Activated T-helper 17 cell treated with anti-CD3 and anti-CD28 coated beads, Interleukin-2, amount 50 U/mL, for 72 hours (primary cell): ENCODE results near the gene PNKD. TPM values are rescaled to one million over a fixed set of nuclear protein-coding genes. Genes with fewer than 3 reads are reported as not detected.

Source experiments
- ATAC-seq: fragments of 150-1000 bp; cut with Tn5 transposase; replicated peaks from 2 replicates; pipeline ENCODE4 v1.10.0; 2021; ENCODE audit warnings: mild to moderate bottlenecking, moderate library complexity
- H3K27ac Mint-ChIP-seq: one replicate; pipeline ENCODE4 v1.8.0; 2022; ENCODE audit warnings: mixed read lengths
- H3K27me3 Mint-ChIP-seq: one replicate; pipeline ENCODE4 v1.8.0; 2022; ENCODE audit warnings: mixed read lengths
- H3K36me3 Mint-ChIP-seq: one replicate; pipeline ENCODE4 v1.8.0; 2022; ENCODE audit warnings: low read depth, mild to moderate bottlenecking, mixed read lengths
- H3K4me1 Mint-ChIP-seq: one replicate; pipeline ENCODE4 v1.8.0; 2022; ENCODE audit warnings: mixed read lengths
- H3K4me3 Mint-ChIP-seq: one replicate; pipeline ENCODE4 v1.8.0; 2022; ENCODE audit warnings: mild to moderate bottlenecking, mixed read lengths
- H3K9me3 Mint-ChIP-seq: one replicate; pipeline ENCODE4 v1.8.0; 2022; ENCODE audit warnings: mixed read lengths
- total RNA-seq, 2 donors: library from RNA; stranded (reverse); gene quantifications; one replicate each; pipeline ENCODE4 v1.2.3, GENCODE V29; 2022

Gene PNKD
- total RNA-seq, 2 donors from 2014 or later = 21.1 to 30.9 TPM

DNA sequence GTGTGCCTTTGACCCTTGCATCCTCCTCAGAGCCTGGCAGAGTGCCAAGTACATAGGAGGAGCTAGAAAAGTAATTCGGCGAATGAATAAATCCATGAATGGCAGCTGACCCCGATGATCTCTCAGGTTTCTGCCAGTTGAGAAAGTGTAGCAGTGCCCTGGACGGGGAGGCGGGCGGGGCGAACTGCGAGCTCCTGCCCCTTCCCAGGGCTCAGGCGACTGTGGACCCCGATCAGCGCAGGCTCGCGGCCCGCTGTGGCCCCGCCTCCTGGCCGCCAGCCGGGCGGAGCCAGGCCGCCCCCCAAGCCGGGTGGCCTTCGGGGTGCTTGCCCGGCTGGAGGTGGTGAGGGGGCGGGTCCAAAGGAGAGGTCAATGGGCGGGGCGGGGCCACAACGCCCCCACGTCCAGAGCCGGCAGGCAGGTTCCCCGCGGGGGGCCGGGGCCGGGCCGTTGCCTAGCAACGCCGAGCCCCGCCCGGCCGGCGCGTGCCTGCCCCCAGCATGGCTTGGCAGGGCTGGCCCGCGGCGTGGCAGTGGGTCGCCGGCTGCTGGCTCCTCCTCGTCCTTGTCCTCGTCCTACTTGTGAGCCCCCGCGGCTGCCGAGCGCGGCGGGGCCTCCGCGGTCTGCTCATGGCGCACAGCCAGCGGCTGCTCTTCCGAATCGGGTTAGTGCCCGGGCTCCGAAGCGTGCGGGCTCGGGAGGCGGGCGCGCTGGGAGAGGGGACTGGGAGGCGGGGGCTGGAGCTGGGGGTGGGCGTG lies 52.6 kb downstream of the PNKD start:
- Mint-ChIP-seq H3K27me3 (no peaks in the 10 kb centered on the region), H3K4me3 (peak overlapping the region; percentile 82), H3K36me3 (no peaks in the 10 kb centered on the region), H3K4me1 (no peaks in the 10 kb centered on the region), H3K9me3 (no peaks in the 10 kb centered on the region), H3K27ac (peak overlapping the region; percentile 58)
- ATAC-seq = peak; percentile 67

DNA sequence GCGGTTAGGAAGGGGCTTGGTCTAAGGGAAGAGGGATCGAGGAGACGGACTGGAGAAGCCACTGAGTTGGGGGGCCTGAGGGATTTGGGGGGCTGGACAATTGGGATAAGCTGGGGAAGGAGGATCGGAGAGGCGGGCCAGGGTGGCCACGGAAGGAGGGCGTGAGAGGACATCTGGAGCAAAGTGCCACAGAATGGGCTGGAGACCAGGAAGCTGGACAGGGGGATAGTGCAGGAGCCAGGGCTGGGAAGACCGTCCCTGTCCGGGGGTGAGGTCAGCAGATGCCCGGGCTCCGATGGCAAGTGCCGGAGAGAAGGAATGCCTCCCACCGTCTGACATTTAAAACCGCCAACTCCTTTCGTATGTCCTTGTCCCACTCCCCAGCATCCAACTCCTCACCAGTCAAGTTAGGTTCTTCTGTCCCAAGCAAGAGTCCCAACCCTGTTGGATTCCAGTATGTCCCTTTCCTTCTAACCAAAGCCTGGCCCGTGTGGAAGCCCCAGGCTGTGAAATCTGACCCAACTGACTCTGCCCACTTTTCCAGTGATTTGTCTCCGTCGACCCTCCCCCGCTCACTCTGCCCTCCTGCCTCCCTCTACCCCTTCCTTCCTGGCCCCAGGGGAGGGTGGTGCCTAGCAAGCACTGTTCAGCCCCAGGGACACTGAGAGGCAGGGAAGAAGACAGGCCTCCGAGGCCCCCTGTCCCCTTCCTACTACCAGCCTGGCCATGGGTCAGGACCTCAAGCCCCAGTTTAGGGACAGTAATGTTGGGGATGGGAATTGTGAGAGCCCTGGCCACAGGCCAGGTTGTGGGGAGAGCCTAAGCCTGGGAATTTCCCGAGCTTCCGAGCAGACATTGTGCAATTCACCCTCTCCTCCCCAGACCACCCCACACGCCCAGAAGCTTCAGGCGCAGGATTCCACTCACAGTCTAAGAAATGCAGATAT lies 53.5 kb downstream of the PNKD start:
- Mint-ChIP-seq H3K9me3 (no peaks in the 10 kb centered on the region), H3K27ac (peak overlapping the region; percentile 58), H3K36me3 (no peaks in the 10 kb centered on the region), H3K4me1 (no peaks in the 10 kb centered on the region), H3K4me3 (peak overlapping the region; percentile 82), H3K27me3 (no peaks in the 10 kb centered on the region)
- no peak for ATAC-seq

DNA sequence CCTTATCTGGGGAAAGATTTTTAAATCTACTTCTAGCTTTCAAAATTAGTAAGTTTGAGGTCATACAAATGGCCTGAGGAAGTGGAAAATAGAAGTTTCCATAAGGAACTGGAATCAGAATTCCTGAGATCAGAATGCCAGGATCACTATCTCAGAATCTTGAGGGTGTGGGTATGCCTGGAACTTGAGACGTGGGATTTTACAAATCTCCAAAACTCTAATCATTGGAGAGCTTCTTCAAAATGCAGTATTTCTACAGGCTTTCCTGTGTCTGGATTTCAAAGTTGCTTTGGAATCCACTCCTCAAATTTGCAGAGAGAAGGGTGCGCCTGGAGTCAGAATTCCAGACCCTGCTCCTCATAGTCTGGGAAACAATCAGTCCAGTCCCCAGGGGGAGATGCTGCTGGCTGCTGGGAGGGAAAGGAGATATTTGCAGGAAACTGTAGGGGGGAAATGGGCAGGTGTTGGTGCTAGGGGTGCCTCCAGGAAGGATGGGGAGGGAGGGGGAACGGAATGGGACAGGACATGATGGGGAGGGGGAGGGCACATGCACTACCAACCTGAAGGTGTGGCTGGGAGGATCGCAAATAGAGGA lies 55.3 kb downstream of the PNKD start:
- Mint-ChIP-seq H3K4me3 (no peak overlapping the region), H3K27me3 (no peaks in the 10 kb centered on the region), H3K36me3 (no peaks in the 10 kb centered on the region), H3K9me3 (no peaks in the 10 kb centered on the region), H3K4me1 (no peaks in the 10 kb centered on the region), H3K27ac (no peak overlapping the region)
- ATAC-seq = no peak

DNA sequence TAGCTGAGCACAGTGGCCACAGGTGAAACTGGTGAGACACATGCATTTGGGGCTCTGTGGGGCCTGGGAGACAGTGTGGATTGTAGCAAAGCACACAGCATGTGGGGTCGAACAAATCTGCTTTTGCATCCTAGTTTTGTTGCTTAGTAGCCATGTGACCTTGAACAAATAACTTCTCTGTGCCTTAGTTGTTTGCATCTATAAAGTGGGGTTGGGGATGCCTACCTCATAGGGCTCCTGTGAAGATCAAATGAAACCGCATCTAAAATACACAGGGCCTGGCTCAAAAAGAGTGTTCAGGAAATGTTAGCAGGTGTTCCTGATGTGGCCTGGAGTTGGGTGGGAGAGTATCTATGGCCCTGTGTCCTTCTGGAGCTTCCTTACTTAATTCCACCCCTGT lies 56.0 kb downstream of the PNKD start:
- H3K27me3 Mint-ChIP-seq = no peaks in the 10 kb centered on the region

DNA sequence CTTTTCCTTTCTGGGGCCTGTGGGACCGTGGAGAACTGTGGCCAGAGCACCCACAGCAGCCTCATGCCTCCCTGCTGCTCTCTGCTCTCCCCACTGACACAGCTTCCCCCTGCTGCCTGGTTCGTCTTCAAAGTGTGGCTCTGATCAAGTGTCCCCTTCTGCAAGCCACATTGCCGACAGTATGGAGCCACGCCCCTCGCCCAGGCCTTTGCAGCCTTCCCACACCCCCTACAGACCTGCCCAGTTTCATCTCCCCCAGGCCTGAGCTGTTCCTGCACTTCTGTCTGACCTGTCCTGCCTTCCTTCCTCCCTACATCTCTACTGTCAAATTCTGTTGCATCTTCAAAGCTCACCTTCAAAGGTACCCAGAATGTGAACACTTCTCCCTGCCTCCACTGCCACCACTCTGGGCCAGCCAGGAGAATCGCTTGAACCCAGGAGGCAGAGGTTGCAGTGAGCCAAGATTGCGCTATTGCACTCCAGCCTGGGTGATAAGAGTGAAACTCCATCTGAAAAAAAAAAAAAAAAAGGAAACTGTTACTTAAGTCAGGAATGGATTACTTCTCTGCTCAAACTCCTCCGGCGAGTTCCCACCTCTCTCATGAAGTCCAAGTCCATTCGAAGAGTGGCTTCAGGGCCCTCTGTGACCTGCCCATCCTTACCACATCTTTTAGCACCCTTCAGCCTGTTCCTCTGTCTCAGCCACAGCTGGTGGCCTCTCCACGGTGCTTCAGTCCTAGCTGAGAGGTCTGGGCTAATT lies 57.3 kb downstream of the PNKD start:
- Mint-ChIP-seq H3K9me3 (no peaks in the 10 kb centered on the region), H3K27ac (no peak overlapping the region), H3K4me3 (no peak overlapping the region), H3K27me3 (no peaks in the 10 kb centered on the region), H3K4me1 (peaks cover under 1% of the 10 kb centered on the region), H3K36me3 (no peaks in the 10 kb centered on the region)
- ATAC-seq = no peak

More for the DNA sequence above, 56.0 kb downstream of the PNKD start:
- Mint-ChIP-seq H3K9me3 (no peaks in the 10 kb centered on the region), H3K4me1 (no peaks in the 10 kb centered on the region), H3K4me3 (no peak overlapping the region), H3K27ac (no peak overlapping the region), H3K36me3 (no peaks in the 10 kb centered on the region)
- no peak for ATAC-seq

DNA sequence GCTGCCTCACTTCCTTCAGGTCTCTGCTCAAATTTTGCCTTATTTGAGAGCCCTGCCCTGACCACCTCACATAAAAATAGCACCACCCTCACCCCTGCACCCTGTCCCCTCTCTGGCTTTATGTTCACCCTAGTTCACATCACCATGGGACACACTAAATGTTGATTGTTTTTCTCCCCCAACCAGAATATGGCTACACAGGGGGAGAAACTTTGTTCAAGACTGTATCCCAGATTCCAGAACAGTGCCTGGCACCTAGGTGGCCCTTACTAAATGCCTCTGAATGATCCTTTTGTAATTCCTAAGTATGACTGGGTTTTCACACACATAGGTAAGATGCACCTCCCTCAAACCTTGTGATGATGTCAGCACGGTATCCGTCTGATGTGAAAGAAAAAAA lies 58.0 kb downstream of the PNKD start:
- Mint-ChIP-seq H3K4me3 (no peak overlapping the region), H3K36me3 (no peaks in the 10 kb centered on the region), H3K27ac (no peak overlapping the region), H3K4me1 (peaks cover 4% of the 10 kb centered on the region), H3K27me3 (no peaks in the 10 kb centered on the region), H3K9me3 (no peaks in the 10 kb centered on the region)
- ATAC-seq = no peak

DNA sequence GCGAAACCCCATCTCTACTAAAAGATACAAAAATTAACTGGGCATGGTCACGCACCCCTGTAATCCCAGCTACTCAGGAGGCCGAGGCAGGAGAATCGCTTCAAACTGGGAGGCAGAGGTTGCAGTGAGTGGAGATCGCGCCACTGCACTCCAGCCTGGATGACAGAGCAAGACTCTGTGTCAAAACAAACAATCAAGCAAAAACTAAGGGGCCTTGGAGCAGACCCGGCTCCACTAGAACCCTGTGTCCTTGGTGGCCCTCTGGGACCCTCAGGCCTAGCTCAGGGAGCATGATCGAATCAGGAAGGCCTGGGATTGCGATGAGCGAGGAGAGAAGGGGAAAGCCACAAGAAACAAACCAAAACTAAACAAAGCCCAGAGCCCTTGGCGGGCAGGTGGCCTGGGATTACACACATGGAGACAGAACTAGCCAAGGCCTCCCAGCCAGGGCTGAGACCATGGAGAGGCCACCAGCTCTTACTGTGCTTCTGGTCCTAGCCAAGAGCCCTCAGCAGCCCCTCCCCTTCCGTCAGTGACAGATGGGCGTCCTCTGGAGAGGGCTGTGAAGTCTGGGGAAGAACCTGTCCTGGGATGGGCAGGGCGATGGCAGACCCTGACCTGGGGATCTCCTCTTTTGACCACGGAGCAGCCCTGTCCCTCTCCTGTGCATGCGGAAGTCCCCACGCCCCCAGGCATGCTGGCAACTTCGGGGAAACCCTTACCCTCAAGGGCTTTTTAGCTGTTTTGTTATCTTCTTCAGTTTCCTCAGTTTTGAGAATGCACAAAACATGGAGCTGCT lies 58.9 kb downstream of the PNKD start:
- Mint-ChIP-seq H3K9me3 (no peaks in the 10 kb centered on the region), H3K27ac (peak overlapping the region; percentile 5), H3K4me1 (peaks cover 4% of the 10 kb centered on the region), H3K27me3 (no peaks in the 10 kb centered on the region), H3K4me3 (no peak overlapping the region), H3K36me3 (no peaks in the 10 kb centered on the region)
- no peak for ATAC-seq

DNA sequence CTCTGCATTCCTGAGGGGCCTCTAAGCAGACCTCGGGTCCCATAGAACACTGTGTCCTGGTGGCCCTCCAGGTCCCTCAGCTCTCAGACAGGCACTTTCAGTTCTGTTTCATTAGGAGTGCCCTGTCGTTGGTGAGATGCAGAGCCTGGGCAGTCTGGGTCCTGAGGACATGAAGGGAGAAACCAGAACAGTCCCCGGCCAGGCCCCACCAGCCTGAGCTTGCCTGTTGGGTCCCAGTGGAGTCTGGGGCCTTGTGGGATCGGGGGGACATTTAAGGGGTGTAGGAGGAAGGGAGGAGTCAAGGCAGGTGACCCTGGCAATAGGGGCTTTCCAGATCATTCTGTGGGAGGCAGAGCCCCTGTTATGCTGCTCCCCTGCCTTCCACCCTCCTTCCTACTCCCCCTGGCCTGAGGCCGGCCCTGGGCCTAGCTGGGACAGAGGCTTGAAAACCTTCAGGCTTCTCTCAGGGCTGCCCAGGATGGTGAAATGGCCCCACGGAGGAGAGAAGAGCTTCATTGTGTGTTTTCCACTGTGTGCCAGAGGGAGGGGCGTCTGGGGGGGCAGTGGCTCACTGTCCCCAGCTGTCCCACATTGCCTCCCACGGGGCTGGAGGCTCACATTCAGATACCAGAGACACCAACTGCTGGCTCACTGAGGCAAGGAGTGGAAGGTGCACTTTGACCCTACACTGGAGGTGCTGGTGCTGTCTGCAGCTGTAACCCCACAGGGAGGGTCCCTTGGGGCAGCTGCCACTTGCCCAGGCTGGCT lies 59.7 kb downstream of the PNKD start:
- H3K4me3 Mint-ChIP-seq = no peak overlapping the region
- no peaks in the 10 kb centered on the region for H3K27me3 Mint-ChIP-seq
- ATAC-seq = no peak
- peak overlapping the region; percentile 5 for H3K27ac Mint-ChIP-seq
- H3K9me3 Mint-ChIP-seq = no peaks in the 10 kb centered on the region
- H3K36me3 Mint-ChIP-seq = no peaks in the 10 kb centered on the region
- peaks cover 4% of the 10 kb centered on the region for H3K4me1 Mint-ChIP-seq

DNA sequence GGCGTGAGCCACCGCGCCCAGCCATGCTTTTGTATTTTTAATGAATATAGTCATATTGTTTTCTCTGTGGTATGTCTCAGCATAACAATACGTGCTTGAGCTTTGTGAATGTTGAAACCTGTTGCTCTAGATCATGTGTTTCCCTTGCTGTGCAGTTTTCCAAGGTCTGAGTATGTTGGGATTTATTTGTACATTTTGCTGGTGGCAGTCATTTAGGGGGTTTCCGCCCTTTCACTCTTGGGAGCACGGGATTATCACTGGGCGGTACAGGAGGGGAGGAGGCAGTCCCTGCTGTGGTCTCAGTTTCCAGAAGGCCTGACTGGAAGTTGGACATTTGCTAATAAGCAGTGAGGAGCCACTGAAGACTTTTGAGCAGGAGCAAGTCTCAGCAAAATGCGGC lies 61.4 kb downstream of the PNKD start:
- Mint-ChIP-seq H3K36me3 (no peaks in the 10 kb centered on the region), H3K4me1 (peaks cover 4% of the 10 kb centered on the region), H3K4me3 (no peak overlapping the region), H3K27ac (no peak overlapping the region), H3K27me3 (no peaks in the 10 kb centered on the region), H3K9me3 (no peaks in the 10 kb centered on the region)
- no peak for ATAC-seq

DNA sequence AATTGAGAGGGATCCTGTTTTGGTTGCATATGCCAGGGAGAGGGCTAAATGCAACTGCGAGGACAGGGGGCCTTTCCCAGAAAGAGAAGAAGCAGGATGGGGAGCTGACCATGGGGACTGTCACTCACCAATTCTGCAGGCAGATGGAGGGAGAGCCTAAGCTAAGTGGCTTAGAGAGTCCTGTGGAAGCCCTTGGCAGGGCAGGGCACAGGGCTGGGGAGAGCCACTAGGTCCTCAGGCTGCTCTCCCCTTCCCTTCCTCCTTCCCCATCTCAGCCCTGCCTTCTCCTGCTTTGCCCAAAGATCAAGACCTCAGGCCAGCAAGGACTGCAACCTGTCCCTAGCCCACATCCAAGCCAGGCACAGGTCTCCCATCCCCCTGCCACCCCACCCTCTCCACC lies 62.0 kb downstream of the PNKD start:
- Mint-ChIP-seq H3K4me3 (no peak overlapping the region), H3K27ac (no peak overlapping the region), H3K36me3 (no peaks in the 10 kb centered on the region), H3K9me3 (no peaks in the 10 kb centered on the region), H3K4me1 (peaks cover 4% of the 10 kb centered on the region), H3K27me3 (no peaks in the 10 kb centered on the region)
- ATAC-seq = no peak

DNA sequence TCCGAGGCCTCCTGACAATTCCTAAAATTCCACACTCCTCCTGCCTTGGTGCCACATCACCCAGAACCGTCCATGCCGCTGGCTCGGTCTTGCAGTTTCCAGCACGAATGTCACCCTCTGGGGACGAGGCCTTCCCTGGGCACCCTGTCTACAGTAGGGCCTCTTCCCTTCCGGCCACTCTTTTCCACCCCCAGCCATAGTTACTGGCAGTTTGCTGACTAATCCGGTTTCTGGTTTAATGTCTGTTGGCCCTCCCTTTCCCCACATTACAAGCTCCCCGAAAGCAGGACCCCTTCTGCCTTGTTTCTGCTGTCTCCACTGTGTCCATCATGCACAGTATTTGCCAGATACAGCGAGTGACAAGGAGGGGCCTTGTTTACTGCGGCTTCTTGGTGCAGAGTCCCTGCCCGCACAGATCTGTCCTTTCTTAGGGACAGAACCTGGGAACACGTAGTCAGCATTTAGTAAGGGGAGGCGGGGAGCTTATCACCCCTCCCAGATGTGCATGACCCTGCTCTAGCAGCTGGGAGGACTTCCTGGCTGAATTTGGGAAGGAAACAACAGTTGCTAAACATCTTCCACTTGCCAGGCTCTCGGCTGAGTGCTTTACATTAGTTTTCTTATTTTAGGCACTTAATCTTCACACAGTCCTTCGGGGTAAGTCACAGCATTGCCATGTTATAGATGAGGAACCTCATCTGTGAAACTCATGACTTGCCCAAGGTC lies 62.8 kb downstream of the PNKD start:
- peak; percentile 70 for ATAC-seq
- no peaks in the 10 kb centered on the region for H3K9me3 Mint-ChIP-seq
- H3K4me1 Mint-ChIP-seq = peaks cover 4% of the 10 kb centered on the region
- peak overlapping the region; percentile 4 for H3K4me3 Mint-ChIP-seq
- no peaks in the 10 kb centered on the region for H3K36me3 Mint-ChIP-seq
- no peaks in the 10 kb centered on the region for H3K27me3 Mint-ChIP-seq
- H3K27ac Mint-ChIP-seq = peak overlapping the region; percentile 57

DNA sequence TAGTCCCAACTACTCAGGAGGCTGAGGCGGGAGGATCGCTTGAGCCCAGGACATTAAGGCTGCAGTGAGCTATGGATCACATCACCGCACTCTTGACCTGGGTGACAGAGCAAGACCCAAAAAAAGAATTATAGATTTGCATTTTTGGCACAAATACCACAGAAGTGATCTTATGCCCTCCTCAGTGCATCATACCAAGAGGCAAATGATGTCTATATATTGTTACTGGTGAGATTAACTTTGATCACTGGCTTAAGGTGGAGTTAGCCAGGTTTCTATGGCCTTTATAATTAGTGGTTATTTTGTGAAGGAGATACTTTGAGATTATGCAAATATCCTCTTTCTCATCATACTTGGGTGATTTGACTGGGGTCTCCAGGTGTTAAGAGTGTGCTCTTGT lies 64.2 kb downstream of the PNKD start:
- no peaks in the 10 kb centered on the region for H3K27me3 Mint-ChIP-seq
- H3K9me3 Mint-ChIP-seq = no peaks in the 10 kb centered on the region
- peaks cover 4% of the 10 kb centered on the region for H3K4me1 Mint-ChIP-seq
- no peak overlapping the region for H3K4me3 Mint-ChIP-seq
- H3K36me3 Mint-ChIP-seq = no peaks in the 10 kb centered on the region
- ATAC-seq = no peak
- no peak overlapping the region for H3K27ac Mint-ChIP-seq
